HepG2 (cell line): ENCODE measurements around the gene VKORC1. TPM values are rescaled to one million over a fixed set of nuclear protein-coding genes. Genes with fewer than 3 reads are reported as not detected.

Experiments
- ATM ChIP-seq: fragments of 450-650 bp; IDR thresholded peaks from 2 replicates; pipeline ENCODE4 v1.7.1; 2017; ENCODE audit warnings: mild to moderate bottlenecking, borderline replicate concordance
- ERF ChIP-seq: IDR thresholded peaks from 2 replicates; pipeline ENCODE4 v1.6.1; 2018; ENCODE audit warnings: missing biosample characterization, missing genetic modification reagents
- HMG20B ChIP-seq: conservative IDR thresholded peaks from 2 replicates; pipeline ENCODE4 v1.6.1; 2016; ENCODE audit warnings: missing genetic modification reagents, missing compliant biosample characterization
- SNAPC2 ChIP-seq: sonication (generic); formaldehyde crosslinking; IDR thresholded peaks from 2 replicates; pipeline ENCODE4 v1.8.1; 2022; ENCODE audit warnings: mild to moderate bottlenecking, missing genetic modification reagents
- ZBTB44 ChIP-seq: sonication (generic); formaldehyde crosslinking; IDR thresholded peaks from 2 replicates; pipeline ENCODE4 v1.4.0; 2020; ENCODE audit warnings: missing genetic modification reagents
- ZKSCAN1 ChIP-seq: fragments of 150-350 bp; IDR thresholded peaks from 2 replicates; pipeline ENCODE4 v1.6.1; 2014; ENCODE audit warnings: low read length
- ZNF101 ChIP-seq: sonication (generic); formaldehyde crosslinking; IDR thresholded peaks from 2 replicates; pipeline ENCODE4 v1.4.0; 2020; ENCODE audit warnings: mild to moderate bottlenecking, low read depth, missing genetic modification reagents, borderline replicate concordance
- ZNF879 ChIP-seq: sonication (generic); formaldehyde crosslinking; IDR thresholded peaks from 2 replicates; pipeline ENCODE4 v1.8.1; 2023; ENCODE audit warnings: missing genetic modification reagents
- polyA plus RNA-seq, 8 experiments: library from polyadenylated mRNA; depleted of rRNA in 3 of 8; stranded (reverse) in 7 of 8; unstranded in 1 of 8; fragments of >200 nt; fragmentation: Illumina TruSeq in 4 of 8; extraction: Trizol in 4 of 8; gene quantifications; 2 replicates each; pipeline versions ENCODE4 v1.2.1 to v1.2.3, GENCODE V29; 2011 to 2016; ENCODE audit warnings: low read depth in 4 of 8, missing spikeins in 1 of 8, mixed read lengths in 1 of 8; ENCODE audit not compliant: insufficient read depth in 1 of 8
- total RNA-seq, 5 experiments: library from RNA; depleted of rRNA; stranded (reverse); fragments of >200 nt; fragmentation: Illumina TruSeq; extraction: Trizol; gene quantifications; 2 replicates each; pipeline ENCODE4 v1.2.3, GENCODE V29; 2016; ENCODE audit warnings: low read depth in 1 of 5
- TF ChIP-seq, protein P1 (sequence below): sonication (generic); formaldehyde crosslinking; IDR thresholded peaks from 2 replicates; pipeline ENCODE4 v1.4.0; 2020; ENCODE audit warnings: mild to moderate bottlenecking, missing genetic modification reagents
- TF ChIP-seq, protein P2 (sequence below): sonication (generic); formaldehyde crosslinking; IDR thresholded peaks from 2 replicates; pipeline ENCODE4 v1.4.0; 2020; ENCODE audit warnings: mild to moderate bottlenecking, missing genetic modification reagents

Gene VKORC1
- total and polyA plus RNA-seq, 2 of the 13 experiments (the other 11 are each of a cell fraction or from before 2014, with no cell fraction given), result 141 to 615 TPM

GRCh38 chr16:31142109-31143010 is 47.8 kb upstream of the VKORC1 start (continued):
- TF ChIP-seq, protein P1, sequence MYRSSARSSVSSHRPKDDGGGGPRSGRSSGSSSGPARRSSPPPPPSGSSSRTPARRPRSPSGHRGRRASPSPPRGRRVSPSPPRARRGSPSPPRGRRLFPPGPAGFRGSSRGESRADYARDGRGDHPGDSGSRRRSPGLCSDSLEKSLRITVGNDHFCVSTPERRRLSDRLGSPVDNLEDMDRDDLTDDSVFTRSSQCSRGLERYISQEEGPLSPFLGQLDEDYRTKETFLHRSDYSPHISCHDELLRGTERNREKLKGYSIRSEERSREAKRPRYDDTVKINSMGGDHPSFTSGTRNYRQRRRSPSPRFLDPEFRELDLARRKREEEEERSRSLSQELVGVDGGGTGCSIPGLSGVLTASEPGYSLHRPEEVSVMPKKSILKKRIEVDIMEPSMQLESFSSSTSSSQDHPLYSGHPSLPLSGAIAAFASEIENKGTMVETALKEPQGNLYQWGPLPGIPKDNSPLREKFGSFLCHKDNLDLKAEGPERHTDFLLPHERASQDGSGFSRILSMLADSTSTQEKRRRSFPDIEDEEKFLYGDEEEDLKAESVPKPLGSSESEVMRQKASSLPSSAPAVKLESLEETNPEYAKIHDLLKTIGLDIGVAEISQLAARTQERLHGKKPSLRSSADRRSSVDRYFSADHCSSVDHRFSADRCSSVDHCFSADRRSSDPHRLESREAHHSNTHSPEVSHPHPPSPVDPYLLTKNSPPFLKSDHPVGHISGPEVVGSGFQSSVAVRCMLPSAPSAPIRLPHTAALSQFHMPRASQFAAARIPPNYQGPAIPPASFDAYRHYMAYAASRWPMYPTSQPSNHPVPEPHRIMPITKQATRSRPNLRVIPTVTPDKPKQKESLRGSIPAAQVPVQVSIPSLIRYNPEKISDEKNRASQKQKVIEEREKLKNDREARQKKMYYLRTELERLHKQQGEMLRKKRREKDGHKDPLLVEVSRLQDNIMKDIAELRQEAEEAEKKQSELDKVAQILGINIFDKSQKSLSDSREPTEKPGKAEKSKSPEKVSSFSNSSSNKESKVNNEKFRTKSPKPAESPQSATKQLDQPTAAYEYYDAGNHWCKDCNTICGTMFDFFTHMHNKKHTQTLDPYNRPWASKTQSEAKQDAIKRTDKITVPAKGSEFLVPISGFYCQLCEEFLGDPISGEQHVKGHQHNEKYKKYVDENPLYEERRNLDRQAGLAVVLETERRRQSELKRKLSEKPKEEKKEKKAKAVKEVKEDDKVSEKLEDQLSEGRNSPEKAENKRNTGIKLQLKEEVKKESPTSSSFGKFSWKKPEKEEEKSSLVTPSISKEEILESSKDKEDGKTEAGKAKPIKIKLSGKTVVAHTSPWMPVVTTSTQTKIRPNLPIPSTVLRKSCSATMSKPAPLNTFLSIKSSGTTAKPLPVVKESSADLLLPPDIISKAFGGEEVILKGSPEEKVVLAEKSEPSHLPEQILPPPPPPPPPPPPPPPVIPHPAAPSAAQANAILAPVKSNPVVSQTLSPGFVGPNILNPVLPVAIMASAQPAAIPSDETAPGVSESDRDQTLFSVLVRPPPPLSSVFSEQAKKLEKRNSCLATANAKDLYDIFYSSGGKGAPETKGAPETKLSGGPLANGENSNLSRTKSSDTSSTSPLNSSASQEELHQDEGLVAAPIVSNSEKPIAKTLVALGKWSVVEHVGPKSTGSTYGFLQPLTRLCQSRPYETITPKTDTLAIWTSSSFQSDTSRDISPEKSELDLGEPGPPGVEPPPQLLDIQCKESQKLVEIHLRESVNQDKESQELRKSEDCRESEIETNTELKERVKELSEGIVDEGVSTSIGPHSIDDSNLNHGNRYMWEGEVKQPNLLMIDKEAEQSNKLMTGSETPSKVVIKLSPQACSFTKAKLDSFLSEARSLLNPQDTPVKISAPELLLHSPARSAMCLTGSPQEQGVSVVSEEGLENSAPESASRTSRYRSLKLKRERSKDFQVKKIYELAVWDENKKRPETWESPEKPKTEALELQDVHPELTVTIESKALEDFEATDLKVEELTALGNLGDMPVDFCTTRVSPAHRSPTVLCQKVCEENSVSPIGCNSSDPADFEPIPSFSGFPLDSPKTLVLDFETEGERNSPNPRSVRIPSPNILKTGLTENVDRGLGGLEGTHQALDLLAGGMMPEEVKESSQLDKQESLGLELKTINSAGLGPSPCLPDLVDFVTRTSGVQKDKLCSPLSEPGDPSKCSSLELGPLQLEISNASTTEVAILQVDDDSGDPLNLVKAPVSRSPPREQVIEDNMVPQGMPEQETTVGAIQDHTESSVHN (CRISPR knock-in tag), result no peak
- TF ChIP-seq ZKSCAN1 (peak; percentile 51; the same call in 1 of the 2 replicates), ERF (CRISPR knock-in tag) (peak; percentile 97), SNAPC2 (CRISPR knock-in tag) (0 out of 2 replicates have a peak, but pooled peaks have one; percentile 34), ZNF879 (CRISPR knock-in tag) (no peak), HMG20B (CRISPR knock-in tag) (no peak), ATM (no peak), ZBTB44 (peak; percentile 73; the same call in 1 of the 2 replicates), ZNF101 (CRISPR knock-in tag) (no peak)
- TF ChIP-seq, protein P2, sequence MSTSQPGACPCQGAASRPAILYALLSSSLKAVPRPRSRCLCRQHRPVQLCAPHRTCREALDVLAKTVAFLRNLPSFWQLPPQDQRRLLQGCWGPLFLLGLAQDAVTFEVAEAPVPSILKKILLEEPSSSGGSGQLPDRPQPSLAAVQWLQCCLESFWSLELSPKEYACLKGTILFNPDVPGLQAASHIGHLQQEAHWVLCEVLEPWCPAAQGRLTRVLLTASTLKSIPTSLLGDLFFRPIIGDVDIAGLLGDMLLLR (CRISPR knock-in tag), result no peak; the same call in 1 of the 2 replicates
